ENCODE measurements around the gene TLE3. TPM values are rescaled to one million over a fixed set of nuclear protein-coding genes. Genes with fewer than 3 reads are reported as not detected.
A peak's percentile ranks its signal among the peaks of the same experiment; 100 is the strongest.

The TLE3 gene
- total and polyA plus RNA-seq, 7 donors = 16.8 to 82.0 (median 49.5) TPM

- Histone ChIP-seq H3K27me3 (peaks cover 0 to 4% (median 0%) of the 10 kb centered on the region in 3 donors), H3K4me1 (no peaks in the 10 kb centered on the region), H3K4me3 (no peak overlapping the region), H3K27ac (no peak overlapping the region), H3K36me3 (no peaks in the 10 kb centered on the region), H3K9me3 (no peaks in the 10 kb centered on the region)
- intact Hi-C loops (cut with DNase I) = no loop called here
- no peak for DNase-seq
- TF ChIP-seq EP300 (IDR thresholded peaks at IDR 0.05) (no peak), POLR2AphosphoS5 (IDR thresholded peaks at IDR 0.05) (no peak), POLR2A (IDR thresholded peaks at IDR 0.05) (no peak)
- TF ChIP-seq, protein P1, sequence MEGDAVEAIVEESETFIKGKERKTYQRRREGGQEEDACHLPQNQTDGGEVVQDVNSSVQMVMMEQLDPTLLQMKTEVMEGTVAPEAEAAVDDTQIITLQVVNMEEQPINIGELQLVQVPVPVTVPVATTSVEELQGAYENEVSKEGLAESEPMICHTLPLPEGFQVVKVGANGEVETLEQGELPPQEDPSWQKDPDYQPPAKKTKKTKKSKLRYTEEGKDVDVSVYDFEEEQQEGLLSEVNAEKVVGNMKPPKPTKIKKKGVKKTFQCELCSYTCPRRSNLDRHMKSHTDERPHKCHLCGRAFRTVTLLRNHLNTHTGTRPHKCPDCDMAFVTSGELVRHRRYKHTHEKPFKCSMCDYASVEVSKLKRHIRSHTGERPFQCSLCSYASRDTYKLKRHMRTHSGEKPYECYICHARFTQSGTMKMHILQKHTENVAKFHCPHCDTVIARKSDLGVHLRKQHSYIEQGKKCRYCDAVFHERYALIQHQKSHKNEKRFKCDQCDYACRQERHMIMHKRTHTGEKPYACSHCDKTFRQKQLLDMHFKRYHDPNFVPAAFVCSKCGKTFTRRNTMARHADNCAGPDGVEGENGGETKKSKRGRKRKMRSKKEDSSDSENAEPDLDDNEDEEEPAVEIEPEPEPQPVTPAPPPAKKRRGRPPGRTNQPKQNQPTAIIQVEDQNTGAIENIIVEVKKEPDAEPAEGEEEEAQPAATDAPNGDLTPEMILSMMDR (IDR thresholded peaks at IDR 0.05) = no peak
- WGBS, 2 donors = 82 to 88% methylated on average over 4 of the region's 4 CpGs
Observed at GRCh38 chr15:70038730-70039392, 58.9 kb downstream of the TLE3 start.

GRCh38 chr15:70037292-70037640 is 60.5 kb downstream of the TLE3 start:
- whole genome bisulfite sequencing, 2 donors = 84 to 90% methylated on average over 2 of the region's 2 CpGs
- no peak for DNase-seq
- Histone ChIP-seq H3K4me3 (no peak overlapping the region), H3K27me3 (peaks cover 0 to 8% (median 0%) of the 10 kb centered on the region in 3 donors), H3K36me3 (no peaks in the 10 kb centered on the region), H3K9me3 (no peaks in the 10 kb centered on the region), H3K27ac (no peak overlapping the region), H3K4me1 (no peaks in the 10 kb centered on the region)
- intact Hi-C loops (cut with DNase I) = no loop called here
- TF ChIP-seq POLR2AphosphoS5 (IDR thresholded peaks at IDR 0.05) = no peak
- TF ChIP-seq, protein P1 (IDR thresholded peaks at IDR 0.05) = no peak
- TF ChIP-seq EP300 (IDR thresholded peaks at IDR 0.05) = no peak

DNA sequence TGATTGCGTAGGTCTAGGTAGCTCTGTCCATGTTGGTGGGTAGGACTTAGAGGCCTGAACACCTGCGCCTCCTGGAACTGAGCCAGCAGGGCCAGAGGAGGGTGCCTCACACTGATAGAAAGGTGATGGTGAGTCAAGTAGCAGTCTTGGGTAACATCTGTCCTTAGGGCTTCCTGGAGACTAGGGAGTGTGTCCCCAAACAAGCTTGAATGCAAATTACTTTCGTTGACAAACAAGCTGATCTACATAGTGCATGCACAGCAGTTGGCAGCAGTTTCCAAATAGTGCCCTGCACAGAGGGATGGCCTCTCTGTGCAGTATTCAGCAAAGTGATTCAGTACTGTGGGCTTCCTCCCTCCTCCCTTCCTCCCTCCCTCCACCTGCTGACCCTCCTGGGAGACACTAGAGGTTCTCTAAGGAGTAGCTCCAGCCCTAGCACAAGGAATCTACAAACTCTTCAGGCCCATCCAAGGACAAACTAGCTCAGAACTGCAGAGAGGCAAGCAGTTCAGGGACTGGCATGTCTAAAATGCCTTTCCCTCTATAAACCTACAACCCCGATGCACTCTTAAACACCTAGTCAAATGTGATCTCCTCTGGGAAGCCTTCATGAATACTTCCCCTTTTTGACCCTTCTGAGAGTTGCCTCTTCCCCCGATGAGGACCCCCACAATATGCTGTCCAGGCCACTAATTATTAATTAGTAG is 61.0 kb downstream of the TLE3 start:
- no peak for DNase-seq
- 48 to 68% methylated on average over 5 of the region's 5 CpGs for WGBS, 2 donors
- H3K27me3 ChIP-seq = peaks cover 0 to 8% (median 0%) of the 10 kb centered on the region in 3 donors
- H3K9me3 ChIP-seq = no peaks in the 10 kb centered on the region
- intact Hi-C loops (cut with DNase I) = no loop called here
- H3K36me3 ChIP-seq = no peaks in the 10 kb centered on the region
- TF ChIP-seq EP300 (IDR thresholded peaks at IDR 0.05) (no peak), POLR2A (IDR thresholded peaks at IDR 0.05) (no peak), POLR2AphosphoS5 (IDR thresholded peaks at IDR 0.05) (no peak)
- TF ChIP-seq, protein P1 (IDR thresholded peaks at IDR 0.05) = no peak
- H3K4me3 ChIP-seq = no peak overlapping the region
- H3K27ac ChIP-seq = no peak overlapping the region
- H3K4me1 ChIP-seq = no peaks in the 10 kb centered on the region

- TF ChIP-seq EP300 (IDR thresholded peaks at IDR 0.05) (no peak), POLR2AphosphoS5 (IDR thresholded peaks at IDR 0.05) (no peak), POLR2A (IDR thresholded peaks at IDR 0.05) (no peak)
- TF ChIP-seq, protein P1 (IDR thresholded peaks at IDR 0.05) = no peak
- DNase-seq = peak; percentile 54
- Histone ChIP-seq H3K4me1 (no peaks in the 10 kb centered on the region), H3K4me3 (no peak overlapping the region), H3K9me3 (no peaks in the 10 kb centered on the region), H3K36me3 (no peaks in the 10 kb centered on the region), H3K27ac (no peak overlapping the region), H3K27me3 (peaks cover 0 to 8% (median 0%) of the 10 kb centered on the region in 3 donors)
- intact Hi-C loops (cut with DNase I) = no loop called here
- 63 to 76% methylated on average over 6 of the region's 6 CpGs for WGBS, 2 donors
Observed at GRCh38 chr15:70035719-70036077, 62.0 kb downstream of the TLE3 start.
